ENCODE measurements around the gene DCANP1.

DCANP1 gene

GRCh38 chr5:135432113-135432512, 15.0 kb downstream of the DCANP1 start:
- no peak for TF ChIP-seq CTCF (IDR thresholded peaks at IDR 0.05; ENCODE audit: low read depth, low read length, missing control alignments)

DNA sequence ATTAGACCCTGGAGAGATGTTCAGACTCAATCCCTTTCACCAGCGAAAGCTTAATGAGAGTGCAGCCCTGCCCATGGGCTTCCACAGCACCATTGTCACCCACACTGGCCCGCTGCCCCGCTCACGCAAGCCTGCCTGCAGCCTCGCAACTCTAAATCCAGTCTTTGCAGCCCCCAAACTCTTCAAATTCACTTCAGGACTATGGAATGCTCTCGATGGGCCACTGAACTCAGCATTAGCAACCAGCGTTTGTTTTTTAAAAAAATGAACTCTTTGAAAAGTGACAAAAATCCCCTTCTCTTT, 17.1 kb downstream of the DCANP1 start:
- H3K4me3 ChIP-seq (replicated peaks; ENCODE audit: low read depth, low read length) = no peak overlapping the region
- no peak for DNase-seq (ENCODE audit: extremely low read depth, low read depth)
- TF ChIP-seq CTCF (IDR thresholded peaks at IDR 0.05; ENCODE audit: low read depth, low read length, missing control alignments) = no peak

More at GRCh38 chr5:135432113-135432512, 15.0 kb downstream of the DCANP1 start:
- DNase-seq (ENCODE audit: extremely low read depth, low read depth) = no peak
- H3K4me3 ChIP-seq (replicated peaks; ENCODE audit: low read depth, low read length) = no peak overlapping the region

DNA sequence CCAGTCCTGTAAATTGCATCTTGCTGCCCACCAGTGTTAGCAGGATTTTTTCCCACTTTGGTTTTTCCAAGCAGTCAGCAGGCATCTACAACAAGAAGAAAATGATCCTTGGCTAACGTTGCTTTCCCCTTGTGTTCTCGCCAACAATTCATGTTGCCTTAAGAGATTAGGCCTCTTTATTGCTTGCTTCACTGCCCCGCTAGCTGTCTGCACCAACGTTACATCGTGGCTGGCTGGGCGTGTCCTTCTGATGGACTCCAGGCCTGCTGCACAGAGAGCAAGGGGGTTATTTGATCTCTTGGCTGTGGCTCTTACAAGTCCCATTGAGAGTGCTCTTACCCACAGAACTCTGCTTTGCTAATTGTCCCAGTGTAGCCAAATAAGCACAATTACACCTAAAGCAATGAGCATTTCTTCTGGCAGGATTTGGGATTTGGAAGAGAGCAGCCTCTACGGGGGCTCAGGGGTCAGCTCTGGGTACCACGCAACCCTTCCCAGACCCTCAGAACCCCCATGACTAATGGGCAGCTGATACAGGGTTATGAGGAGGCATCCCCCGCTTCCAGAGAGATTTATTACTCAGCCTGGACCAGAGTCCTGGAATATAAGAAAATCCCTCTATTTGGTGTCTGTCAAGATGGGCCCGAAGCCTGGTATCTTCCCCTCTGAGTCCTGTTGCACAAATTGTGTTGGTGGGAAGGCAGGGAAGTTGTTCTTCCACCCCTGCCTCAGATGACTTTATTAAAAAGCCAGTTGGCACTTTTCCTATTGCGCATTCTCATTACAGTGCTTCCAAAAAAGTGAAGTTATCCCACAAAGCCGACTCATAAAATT, 17.6 kb downstream of the DCANP1 start:
- no peak for TF ChIP-seq CTCF (IDR thresholded peaks at IDR 0.05; ENCODE audit: low read depth, low read length, missing control alignments)
- DNase-seq (ENCODE audit: extremely low read depth, low read depth) = no peak
- no peak overlapping the region for H3K4me3 ChIP-seq (replicated peaks; ENCODE audit: low read depth, low read length)

- DNase-seq (ENCODE audit: extremely low read depth, low read depth) = no peak
- no peak for TF ChIP-seq CTCF (IDR thresholded peaks at IDR 0.05; ENCODE audit: low read depth, low read length, missing control alignments)
- H3K4me3 ChIP-seq (replicated peaks; ENCODE audit: low read depth, low read length) = no peak overlapping the region
Observed at GRCh38 chr5:135428586-135428985, 18.6 kb downstream of the DCANP1 start.

DNA sequence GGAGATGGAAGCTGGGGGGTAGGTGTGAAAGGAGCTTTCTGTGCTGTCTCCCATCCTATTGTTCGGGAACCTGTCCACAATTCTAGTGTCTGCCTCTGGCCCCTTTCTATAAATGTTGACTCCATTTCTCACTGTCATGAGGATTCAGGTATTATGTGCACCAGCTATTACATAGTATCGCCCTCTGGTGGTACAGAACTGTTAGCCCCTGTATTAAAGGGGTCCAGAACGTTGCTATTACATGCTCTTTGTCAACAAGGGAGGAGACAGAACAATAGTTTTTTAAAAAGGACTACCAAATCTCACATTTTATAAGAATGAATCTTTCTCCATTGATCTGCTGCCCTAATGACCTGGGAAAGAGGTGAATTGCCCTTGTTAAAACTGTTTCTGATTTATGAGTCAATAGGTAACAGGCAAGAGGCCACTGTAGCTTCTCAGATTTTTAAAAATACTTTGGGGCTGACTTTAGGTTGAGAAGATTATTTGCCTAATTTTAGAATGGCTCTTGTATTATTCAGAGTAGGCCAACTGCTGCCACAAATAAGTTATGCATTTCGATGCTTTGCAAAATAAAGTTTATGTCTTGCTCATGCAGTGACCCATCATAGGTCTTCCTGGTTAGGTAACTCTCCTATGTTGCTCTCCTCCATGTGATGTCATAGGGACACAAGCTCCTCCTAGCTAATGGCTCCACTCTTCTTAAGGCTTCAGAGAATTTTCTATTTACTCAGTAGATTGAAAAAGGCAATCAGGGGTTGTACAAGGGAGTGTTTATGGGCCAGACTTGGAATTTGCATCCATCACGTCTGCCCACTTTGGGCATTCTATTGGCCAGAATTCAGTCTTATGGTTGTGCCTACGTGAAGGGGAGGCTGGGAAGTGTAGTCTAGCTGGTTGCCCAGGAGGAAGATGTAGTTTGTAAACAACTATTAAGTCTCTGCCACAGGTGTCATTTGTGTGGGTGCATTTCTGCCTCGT, 20.8 kb downstream of the DCANP1 start:
- H3K4me3 ChIP-seq (replicated peaks; ENCODE audit: low read depth, low read length) = no peak overlapping the region
- DNase-seq (ENCODE audit: extremely low read depth, low read depth) = peak; percentile 39
- peak; percentile 78 for TF ChIP-seq CTCF (IDR thresholded peaks at IDR 0.05; ENCODE audit: low read depth, low read length, missing control alignments)

GRCh38 chr5:135425641-135426040, 21.5 kb downstream of the DCANP1 start:
- DNase-seq (ENCODE audit: extremely low read depth, low read depth) = no peak
- no peak for TF ChIP-seq CTCF (IDR thresholded peaks at IDR 0.05; ENCODE audit: low read depth, low read length, missing control alignments)
- no peak overlapping the region for H3K4me3 ChIP-seq (replicated peaks; ENCODE audit: low read depth, low read length)

All from HFF-Myc (cell line).